ENCODE results near the gene LCE6A.

The LCE6A gene

DNA sequence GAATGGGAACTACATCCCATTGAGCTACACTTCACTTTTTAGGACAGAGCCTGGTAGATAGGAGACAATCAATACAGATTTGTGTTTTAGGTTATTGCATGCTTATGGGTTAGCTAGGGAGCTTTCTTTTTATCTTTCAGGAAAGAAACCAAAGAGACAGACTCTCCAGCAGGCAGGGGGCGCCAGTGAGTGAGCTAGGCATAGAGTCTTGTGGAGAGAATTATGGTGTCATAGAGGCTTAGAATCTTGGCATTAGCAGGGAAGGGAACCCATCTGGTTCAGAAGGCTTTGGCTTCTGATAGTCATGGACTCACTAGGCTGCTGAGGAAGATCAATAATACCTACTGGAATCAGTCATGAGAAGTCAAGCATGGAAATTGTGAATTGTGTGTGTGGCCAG, 35.4 kb downstream of the LCE6A start, which contains the start of gene SMCP:
Gene SMCP (plus strand): TSS at position 281 of the 400 bp plus-strand sequence. CDS start 6,101 bp downstream, outside the sequence.
- DNase-seq: no peak

DNA sequence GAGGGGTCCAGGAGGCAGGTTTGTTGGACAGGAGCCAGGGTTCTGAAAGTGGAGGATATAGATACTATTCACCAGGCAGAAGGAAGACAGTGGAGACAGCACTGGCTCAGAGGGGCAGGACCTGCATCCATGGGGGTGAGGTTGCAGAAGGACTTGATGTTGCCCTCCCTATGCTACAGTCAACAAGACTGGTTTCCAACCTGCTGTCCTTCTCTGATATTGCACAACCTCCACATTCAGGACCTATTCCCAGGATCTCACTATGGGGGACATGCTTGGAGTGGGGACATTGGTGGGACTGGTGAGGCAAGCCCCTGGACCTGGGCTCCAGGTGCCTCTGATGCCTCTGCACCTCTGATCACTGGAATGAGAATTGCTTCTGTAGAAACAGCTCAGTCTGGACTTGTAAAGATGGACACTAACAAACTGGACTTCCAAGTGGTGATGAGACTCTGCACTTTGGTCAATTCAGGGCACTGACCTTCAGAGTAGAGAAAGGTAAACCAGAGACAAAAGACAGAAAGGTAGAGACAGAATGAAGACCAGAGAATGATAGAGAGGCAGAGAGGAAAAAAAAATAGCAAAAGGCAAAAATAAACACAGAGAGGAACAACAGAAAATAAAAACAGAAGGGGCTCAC, 37.0 kb downstream of the LCE6A start:
- DNase-seq: no peak

DNA sequence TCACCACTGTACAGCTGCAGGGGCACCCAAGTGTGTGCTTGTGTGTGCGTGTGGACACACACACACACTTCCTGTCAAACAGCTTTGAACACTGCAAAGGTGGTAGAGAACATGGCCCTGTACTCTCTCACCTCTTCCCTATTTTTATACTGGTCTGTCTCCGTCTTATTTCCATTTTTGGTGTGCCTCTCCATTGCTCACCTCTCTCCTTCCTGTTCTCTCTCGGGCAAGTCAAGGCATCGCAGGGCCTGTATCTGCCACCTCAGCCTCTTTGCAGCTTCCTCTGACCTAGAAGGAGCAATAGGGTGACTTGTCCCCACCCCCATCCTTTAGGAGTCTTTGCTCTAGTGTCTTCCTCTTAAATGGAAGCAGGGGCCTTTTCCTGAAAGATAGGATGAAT, 37.7 kb downstream of the LCE6A start:
- DNase-seq: no peak

DNA sequence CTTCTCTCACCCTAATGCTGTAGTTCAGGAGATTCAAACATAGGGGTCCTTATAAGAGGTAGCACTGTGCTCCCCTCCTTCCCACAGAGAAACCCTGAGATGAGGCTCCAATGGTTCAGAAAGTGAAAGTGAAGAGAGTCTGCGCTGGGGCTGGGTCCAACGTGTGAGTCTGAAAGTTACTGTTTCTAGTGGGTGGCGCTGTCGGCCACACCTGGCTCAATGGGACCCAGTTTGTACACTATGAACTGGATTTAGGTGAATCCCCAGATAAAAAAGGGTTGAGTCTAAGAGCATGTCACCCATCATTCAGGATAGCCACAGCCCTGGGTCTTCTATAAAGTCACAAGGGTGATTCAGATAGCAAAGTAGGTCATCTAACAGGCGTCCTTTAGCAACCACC, 38.3 kb downstream of the LCE6A start:
- no peak for DNase-seq

DNA sequence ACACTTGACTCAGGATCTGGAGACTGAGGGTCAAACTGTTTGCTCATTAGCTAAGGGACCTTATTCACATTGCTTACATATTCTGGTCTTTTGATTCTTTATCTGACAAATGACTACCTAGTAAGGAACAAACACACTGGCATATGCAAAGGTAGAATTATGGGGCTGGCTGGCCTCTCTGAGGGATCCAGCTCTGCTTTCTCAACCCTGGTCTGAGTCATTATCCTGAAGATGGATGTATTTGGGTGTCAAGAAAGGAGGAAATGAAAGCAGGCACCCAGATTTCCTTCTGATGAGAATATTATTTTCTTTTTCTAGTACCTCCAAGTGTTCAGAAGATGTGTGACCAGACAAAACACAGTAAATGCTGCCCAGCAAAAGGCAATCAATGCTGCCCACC, 41.4 kb downstream of the LCE6A start:
- DNase-seq: no peak

DNA sequence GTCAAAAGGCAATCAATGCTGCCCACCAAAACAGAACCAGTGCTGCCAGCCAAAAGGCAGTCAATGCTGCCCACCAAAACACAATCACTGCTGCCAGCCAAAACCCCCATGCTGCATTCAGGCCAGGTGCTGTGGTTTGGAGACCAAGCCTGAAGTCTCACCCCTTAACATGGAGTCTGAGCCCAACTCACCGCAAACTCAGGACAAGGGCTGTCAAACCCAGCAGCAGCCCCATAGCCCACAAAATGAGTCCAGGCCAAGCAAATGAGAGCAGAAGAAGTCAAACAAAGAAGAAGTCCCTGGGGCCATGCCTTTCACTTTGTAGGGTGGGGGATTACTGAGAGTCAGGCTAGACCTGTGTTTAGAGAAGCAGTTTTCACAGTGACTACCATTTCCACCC, 41.9 kb downstream of the LCE6A start:
- no peak for DNase-seq

DNA sequence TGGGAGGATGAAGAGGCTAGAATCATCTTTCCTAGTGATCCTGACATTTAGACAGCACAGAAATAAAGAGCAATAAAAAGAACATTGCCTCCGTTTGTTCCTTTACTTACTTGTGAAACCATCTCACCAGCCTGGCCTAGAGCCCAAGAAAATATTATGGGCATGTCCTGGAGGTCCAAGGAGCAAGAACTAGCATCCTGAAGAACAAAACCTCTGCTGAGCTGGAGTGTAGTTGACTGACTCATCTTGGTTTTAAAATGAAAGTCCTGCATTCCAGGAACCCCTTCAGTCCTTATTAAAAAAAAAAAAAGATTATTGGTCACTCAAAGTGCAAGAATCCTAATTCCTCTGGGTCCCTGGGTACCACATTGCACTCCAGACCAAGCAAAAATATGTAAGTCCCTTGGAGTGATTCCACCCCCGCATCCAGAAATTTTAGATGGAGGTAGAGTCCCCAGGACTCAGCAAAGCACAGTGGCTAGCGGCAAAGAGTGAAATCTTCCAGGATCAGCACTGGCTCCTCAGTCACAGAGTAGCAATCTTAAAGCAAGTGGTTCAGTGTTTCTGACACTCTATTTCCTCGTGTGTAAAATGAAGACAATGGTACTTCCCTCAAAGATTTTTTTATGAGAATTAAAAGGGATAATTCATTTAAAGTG, 42.4 kb downstream of the LCE6A start:
- no peak for DNase-seq

DNA sequence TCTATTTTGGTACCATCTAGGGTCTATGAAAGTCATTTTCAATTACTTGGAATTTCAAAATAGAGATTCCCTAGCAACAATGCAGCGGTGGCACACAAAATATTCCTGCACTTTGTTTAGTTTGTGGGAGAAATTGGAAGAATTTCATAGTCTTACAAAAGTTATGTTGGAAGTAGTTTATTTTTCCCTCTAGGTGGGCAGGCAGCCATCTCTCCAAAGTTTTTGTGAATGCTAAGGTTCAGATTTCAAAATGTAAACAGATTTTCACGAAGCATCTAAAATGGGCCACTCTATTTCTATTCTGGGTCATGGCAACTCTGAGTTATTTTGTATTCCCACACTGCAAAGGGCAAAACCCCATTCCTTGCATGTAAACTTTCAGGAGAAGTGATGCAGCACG, 43.4 kb downstream of the LCE6A start:
- DNase-seq: no peak

DNA sequence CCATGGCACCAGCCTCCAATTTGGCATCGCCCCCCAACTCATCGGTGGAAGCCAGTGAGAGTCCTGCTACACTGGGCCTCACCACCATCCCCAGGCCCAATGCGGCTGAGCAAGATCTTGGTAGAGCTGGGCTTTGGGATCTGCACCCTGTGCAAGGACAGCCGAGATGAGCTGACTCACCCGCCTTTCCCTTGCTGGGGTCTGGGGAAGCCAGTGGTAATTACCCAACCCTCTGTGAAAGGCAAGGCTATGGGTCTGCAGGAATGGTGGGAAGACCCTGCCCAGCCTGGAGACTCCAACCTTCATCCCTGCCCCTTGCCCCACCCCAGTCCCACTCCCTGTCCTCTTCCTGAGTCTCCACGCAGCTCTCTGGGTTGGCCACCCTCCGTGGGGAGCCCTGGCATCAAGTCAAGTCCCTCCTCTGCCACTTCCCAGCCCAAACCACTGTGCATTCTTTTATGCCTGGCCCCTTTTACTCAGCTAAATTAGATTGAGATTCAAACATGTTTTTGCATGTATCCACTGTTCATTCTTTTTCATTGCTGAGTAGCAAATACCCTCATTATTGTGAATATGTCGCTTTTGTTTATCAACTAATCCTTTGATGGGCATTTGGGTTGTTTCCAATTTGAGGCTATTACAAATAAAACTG, 44.2 kb downstream of the LCE6A start:
- DNase-seq: peak; percentile 51

DNA sequence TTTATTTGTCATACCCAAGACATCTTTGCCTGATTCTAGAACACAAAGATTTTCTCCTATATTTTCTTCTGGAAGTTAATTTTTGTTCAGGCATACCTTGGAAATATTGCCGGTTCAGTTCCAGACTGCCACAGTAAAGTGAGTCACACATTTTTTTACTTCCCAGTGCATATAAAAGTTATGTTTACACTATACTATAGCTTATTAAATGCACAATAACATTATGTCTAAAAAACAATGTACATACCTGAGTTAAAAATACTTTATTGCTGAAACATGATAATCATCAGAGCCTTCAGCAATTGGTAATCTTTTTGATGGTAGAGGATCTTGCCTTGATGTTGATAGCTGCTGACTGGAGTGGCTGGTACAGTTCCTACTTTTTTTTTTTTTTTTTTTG, 45.5 kb downstream of the LCE6A start:
- no peak for DNase-seq
